Loucy (cell line): ENCODE data around the gene OR10H5.
"Not testable (repeated sequence)": the region's sequence is repeated elsewhere in the genome, so short reads cannot be mapped to it uniquely, and the experiment has no call there.

ENCODE experiments used
- H2AFZ ChIP-seq: fragments of 200-600 bp; sonication (generic); 2 replicates; pipeline ENCODE4 v1.6.0; 2016; ENCODE audit warnings: antibody characterized with exemption, mild to moderate bottlenecking, low read length, moderate library complexity
- H3F3A ChIP-seq: fragments of 200-600 bp; 2 replicates; pipeline ENCODE4 v1.6.0; 2016; ENCODE audit warnings: antibody characterized with exemption, low read depth, mild to moderate bottlenecking
- H3K27me3 ChIP-seq: fragments of 200-600 bp; sonication (generic); 2 replicates; pipeline ENCODE4 v1.6.1; 2014; ENCODE audit warnings: low read length, mild to moderate bottlenecking; ENCODE audit not compliant: insufficient read depth, poor library complexity, severe bottlenecking
- H3K36me3 ChIP-seq: fragments of 200-600 bp; sonication (generic); 2 replicates; pipeline ENCODE4 v1.6.1; 2016; ENCODE audit warnings: low read length; ENCODE audit not compliant: insufficient read depth
- H3K4me1 ChIP-seq: fragments of 200-600 bp; sonication (generic); 2 replicates; pipeline ENCODE4 v1.5.1; 2014; ENCODE audit warnings: low read length, mild to moderate bottlenecking; ENCODE audit not compliant: insufficient read depth, poor library complexity, severe bottlenecking
- H3K4me2 ChIP-seq: fragments of 200-600 bp; sonication (generic); 2 replicates; pipeline ENCODE4 v1.6.0; 2014; ENCODE audit warnings: antibody characterized with exemption, low read length, low read depth, mild to moderate bottlenecking; ENCODE audit not compliant: poor library complexity, severe bottlenecking
- H3K4me3 ChIP-seq: fragments of 200-600 bp; sonication (generic); 2 replicates; pipeline ENCODE4 v1.5.1; 2014; ENCODE audit warnings: low read length, mild to moderate bottlenecking, mixed read lengths; ENCODE audit not compliant: poor library complexity, severe bottlenecking
- H3K79me2 ChIP-seq: fragments of 200-600 bp; sonication (generic); 2 replicates; pipeline ENCODE4 v1.6.1; 2014; ENCODE audit warnings: low read length; ENCODE audit not compliant: insufficient read depth
- H3K9ac ChIP-seq: fragments of 200-600 bp; sonication (generic); 2 replicates; pipeline ENCODE4 v1.6.0; 2014; ENCODE audit warnings: mild to moderate bottlenecking, low read depth, low read length, moderate library complexity; ENCODE audit not compliant: poor library complexity, severe bottlenecking
- H3K9me2 ChIP-seq: fragments of 200-600 bp; sonication (generic); replicated peaks from 2 replicates; pipeline ENCODE4 v1.6.1; 2016; ENCODE audit warnings: low read depth, low read length, mixed read lengths
- H3K9me3 ChIP-seq: fragments of 200-600 bp; sonication (generic); 2 replicates; pipeline ENCODE4 v1.6.1; 2014; ENCODE audit warnings: mild to moderate bottlenecking, antibody characterized with exemption, low read length, low read depth; ENCODE audit not compliant: insufficient read depth
- H4K20me1 ChIP-seq: fragments of 200-600 bp; sonication (generic); 2 replicates; pipeline ENCODE4 v1.6.0; 2014; ENCODE audit warnings: antibody characterized with exemption, low read length, mild to moderate bottlenecking; ENCODE audit not compliant: insufficient read depth, poor library complexity, severe bottlenecking
- EZH2phosphoT487 ChIP-seq: fragments of 200-600 bp; IDR thresholded peaks from 2 replicates; pipeline ENCODE4 v1.6.1; 2018; ENCODE audit warnings: antibody characterized with exemption, mild to moderate bottlenecking, moderate library complexity, borderline replicate concordance
- TF ChIP-seq, protein P1 (sequence below): fragments of 200-600 bp; sonication (generic); conservative IDR thresholded peaks from 2 replicates; pipeline ENCODE4 v1.5.1; 2014; ENCODE audit warnings: mild to moderate bottlenecking, antibody characterized with exemption, low read length

OR10H5 gene

DNA sequence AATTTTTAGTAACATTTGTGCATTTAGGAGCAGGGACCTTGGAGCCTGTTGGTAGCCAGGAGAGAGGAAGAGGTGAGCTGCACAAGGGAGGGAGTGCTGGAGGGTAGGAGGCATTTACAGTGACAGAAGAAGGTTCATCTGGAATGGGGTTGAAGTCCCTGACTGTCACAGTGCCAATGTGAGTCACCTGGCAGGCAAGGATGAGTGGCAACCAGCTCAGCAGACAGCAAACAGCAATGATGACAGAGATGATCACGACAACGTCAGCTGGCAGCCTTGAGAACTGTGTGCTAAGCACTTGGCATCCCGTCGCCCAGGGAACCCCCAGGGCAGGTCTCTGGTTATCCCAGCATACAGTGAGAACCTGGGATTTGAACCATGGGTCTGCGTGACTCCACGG lies 2.6 kb downstream of the OR10H5 start:
- H3K9ac ChIP-seq = no peak overlapping the region

DNA sequence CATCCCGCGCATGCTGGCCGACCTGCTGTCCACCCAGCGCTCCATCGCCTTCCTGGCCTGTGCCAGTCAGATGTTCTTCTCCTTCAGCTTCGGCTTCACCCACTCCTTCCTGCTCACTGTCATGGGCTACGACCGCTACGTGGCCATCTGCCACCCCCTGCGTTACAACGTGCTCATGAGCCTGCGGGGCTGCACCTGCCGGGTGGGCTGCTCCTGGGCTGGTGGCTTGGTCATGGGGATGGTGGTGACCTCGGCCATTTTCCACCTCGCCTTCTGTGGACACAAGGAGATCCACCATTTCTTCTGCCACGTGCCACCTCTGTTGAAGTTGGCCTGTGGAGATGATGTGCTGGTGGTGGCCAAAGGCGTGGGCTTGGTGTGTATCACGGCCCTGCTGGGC lies 6.8 kb downstream of the OR10H5 start:
- H3K9ac ChIP-seq, H3K4me3 ChIP-seq, H3K4me1 ChIP-seq, H3F3A ChIP-seq, H3K79me2 ChIP-seq, H3K36me3 ChIP-seq, H4K20me1 ChIP-seq, H3K9me3 ChIP-seq, H2AFZ ChIP-seq, H3K27me3 ChIP-seq, H3K4me2 ChIP-seq, H3K9me2 ChIP-seq: not testable (repeated sequence)

More for the DNA sequence above, 2.6 kb downstream of the OR10H5 start:
- H3K4me2 ChIP-seq = no peak overlapping the region
- no peaks in the 10 kb centered on the region for H3K36me3 ChIP-seq
- no peaks in the 10 kb centered on the region for H3K27me3 ChIP-seq
- no peaks in the 10 kb centered on the region for H3K9me2 ChIP-seq
- no peak overlapping the region for H3K4me3 ChIP-seq
- H3K79me2 ChIP-seq = no peaks in the 10 kb centered on the region
- H2AFZ ChIP-seq = no peak overlapping the region
- no peaks in the 10 kb centered on the region for H3K9me3 ChIP-seq
- TF ChIP-seq EZH2phosphoT487 = no peak
- TF ChIP-seq, protein P1, sequence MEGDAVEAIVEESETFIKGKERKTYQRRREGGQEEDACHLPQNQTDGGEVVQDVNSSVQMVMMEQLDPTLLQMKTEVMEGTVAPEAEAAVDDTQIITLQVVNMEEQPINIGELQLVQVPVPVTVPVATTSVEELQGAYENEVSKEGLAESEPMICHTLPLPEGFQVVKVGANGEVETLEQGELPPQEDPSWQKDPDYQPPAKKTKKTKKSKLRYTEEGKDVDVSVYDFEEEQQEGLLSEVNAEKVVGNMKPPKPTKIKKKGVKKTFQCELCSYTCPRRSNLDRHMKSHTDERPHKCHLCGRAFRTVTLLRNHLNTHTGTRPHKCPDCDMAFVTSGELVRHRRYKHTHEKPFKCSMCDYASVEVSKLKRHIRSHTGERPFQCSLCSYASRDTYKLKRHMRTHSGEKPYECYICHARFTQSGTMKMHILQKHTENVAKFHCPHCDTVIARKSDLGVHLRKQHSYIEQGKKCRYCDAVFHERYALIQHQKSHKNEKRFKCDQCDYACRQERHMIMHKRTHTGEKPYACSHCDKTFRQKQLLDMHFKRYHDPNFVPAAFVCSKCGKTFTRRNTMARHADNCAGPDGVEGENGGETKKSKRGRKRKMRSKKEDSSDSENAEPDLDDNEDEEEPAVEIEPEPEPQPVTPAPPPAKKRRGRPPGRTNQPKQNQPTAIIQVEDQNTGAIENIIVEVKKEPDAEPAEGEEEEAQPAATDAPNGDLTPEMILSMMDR = no peak
- H3K4me1 ChIP-seq = no peaks in the 10 kb centered on the region
- H3F3A ChIP-seq = no peaks in the 10 kb centered on the region
- H4K20me1 ChIP-seq = no peaks in the 10 kb centered on the region

DNA sequence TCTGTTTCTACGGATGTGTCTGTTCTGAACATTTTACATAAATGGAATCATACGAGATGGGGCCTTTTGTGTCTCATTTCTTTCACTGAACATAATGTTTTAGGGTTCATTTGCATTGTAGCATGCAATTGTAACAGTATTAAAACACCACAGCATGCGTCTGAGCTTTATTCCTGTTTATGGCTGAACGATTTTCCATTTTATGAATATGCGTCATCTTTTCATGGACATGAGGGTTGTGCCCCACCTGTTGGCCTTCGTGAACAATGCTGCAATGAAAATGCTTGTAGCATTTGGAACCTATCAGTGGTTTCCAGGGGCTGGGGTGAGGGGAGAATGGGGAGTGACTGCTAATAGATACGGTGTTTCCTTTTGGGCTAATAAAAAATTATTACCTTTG lies 22.9 kb downstream of the OR10H5 start:
- Histone ChIP-seq H3F3A (no peaks in the 10 kb centered on the region), H3K4me3 (no peak overlapping the region), H2AFZ (no peak overlapping the region), H3K36me3 (no peaks in the 10 kb centered on the region), H3K79me2 (no peaks in the 10 kb centered on the region), H3K27me3 (no peaks in the 10 kb centered on the region), H4K20me1 (no peaks in the 10 kb centered on the region), H3K4me2 (no peak overlapping the region), H3K9ac (no peak overlapping the region), H3K9me3 (no peaks in the 10 kb centered on the region), H3K9me2 (no peaks in the 10 kb centered on the region), H3K4me1 (peaks cover 24% of the 10 kb centered on the region)
- no peak for TF ChIP-seq EZH2phosphoT487
- TF ChIP-seq, protein P1 = peak; percentile 72

DNA sequence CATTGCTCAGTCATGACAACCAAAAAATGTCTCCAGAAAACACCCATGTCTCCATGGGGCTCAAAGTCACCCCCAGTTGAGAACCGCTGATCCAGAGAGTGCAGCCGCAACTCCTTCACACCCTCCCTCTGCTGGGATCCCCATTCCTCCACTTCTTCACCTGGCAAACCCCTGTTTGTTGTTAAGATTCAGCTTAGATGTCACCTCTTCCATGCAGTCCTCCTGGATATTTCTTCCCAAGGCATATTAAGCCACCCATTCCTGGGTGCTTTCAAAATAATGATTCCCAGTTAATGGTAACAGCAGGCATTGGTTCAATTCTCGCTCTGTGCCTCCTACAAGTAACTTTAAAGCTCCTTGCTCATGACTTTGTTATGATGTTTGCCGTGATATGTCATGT lies 24.0 kb downstream of the OR10H5 start:
- Histone ChIP-seq H3K36me3 (no peaks in the 10 kb centered on the region), H3K4me2 (no peak overlapping the region), H3F3A (no peaks in the 10 kb centered on the region), H3K9me2 (no peaks in the 10 kb centered on the region), H3K9me3 (no peaks in the 10 kb centered on the region), H4K20me1 (no peaks in the 10 kb centered on the region), H3K9ac (no peak overlapping the region), H3K27me3 (no peaks in the 10 kb centered on the region), H3K79me2 (no peaks in the 10 kb centered on the region), H2AFZ (no peak overlapping the region), H3K4me1 (peaks cover 24% of the 10 kb centered on the region), H3K4me3 (no peak overlapping the region)
- no peak for TF ChIP-seq EZH2phosphoT487
- TF ChIP-seq, protein P1 = no peak
